K562 (cell line): ENCODE measurements around the gene POU3F1. TPM values are rescaled to one million over a fixed set of nuclear protein-coding genes. Genes with fewer than 3 reads are reported as not detected.

Experiments
- ATAC-seq: fragments of 200-7000 bp; cut with Tn5 transposase; 3 replicates; pipeline ENCODE4 v1.9.1; 2020; ENCODE audit warnings: moderate library complexity
- BruUV-seq: library from RNA; stranded (reverse); fragments of 400-500 nt; replicated peaks from 2 replicates; lab custom pipeline; 2021; lab: Mats Ljungman, UMichigan
- CTCF ChIA-PET: fragments of 300-600 bp; formaldehyde crosslinking; extraction: SDS; loops from one replicate; lab custom pipeline; 2021; ENCODE audit warnings: low intra/inter-chr PET ratio; lab: Yijun Ruan, JAX
- POLR2A ChIA-PET: fragments of 300-600, 350-650 bp; sonication (Branson Sonifier 250); formaldehyde crosslinking; extraction: SDS; loops from one replicate; lab custom pipeline; 2021; ENCODE audit warnings: antibody characterized with exemption, inconsistent platforms; lab: Yijun Ruan, JAX
- DNase-seq, 4 experiments: peaks; one replicate each; pipeline versions ENCODE4 v3.0.0 to v3.0.0-alpha.2; 2011 to 2018; ENCODE audit warnings: low spot score in 3 of 4, mixed read lengths in 3 of 4; ENCODE audit errors: extremely low read depth in 1 of 4
- FAIRE-seq: peaks from 2 replicates; lab custom pipeline; 2011; peaks lifted over from hg19 to GRCh38; lab: Jason Lieb, UNC
- H2AFZ ChIP-seq: 2 replicates; pipeline ENCODE4 v1.6.0; 2011; ENCODE audit warnings: low read depth, low read length, control low read depth, inconsistent platforms
- H3K27ac ChIP-seq: fragments of 200-600 bp; 3 replicates; pipeline ENCODE4 v1.8.0; 2011; ENCODE audit warnings: low read depth, mild to moderate bottlenecking, control low read depth, inconsistent platforms, low read length, moderate library complexity, mixed read lengths; ENCODE audit errors: extremely low read depth
- H3K27me3 ChIP-seq, 2 experiments: fragments of 300-600 bp in 1 of 2; 2 replicates in 1 of 2; 3 replicates in 1 of 2; pipeline versions ENCODE4 v1.6.0 to v1.8.0; 2011; ENCODE audit warnings: inconsistent platforms in 2 of 2, low read length in 2 of 2, mild to moderate bottlenecking in 1 of 2, mixed read lengths in 1 of 2, moderate library complexity in 1 of 2; ENCODE audit not compliant: control insufficient read depth in 2 of 2, insufficient read depth in 2 of 2
- H3K36me3 ChIP-seq: fragments of 300-600 bp; 3 replicates; pipeline ENCODE4 v1.8.0; 2011; ENCODE audit warnings: mild to moderate bottlenecking, low read length, inconsistent platforms; ENCODE audit not compliant: control insufficient read depth, insufficient read depth
- H3K4me1 ChIP-seq, 2 experiments: fragments of 200-600 bp in 1 of 2; replicated peaks in 1 of 2; 2 replicates in 1 of 2; 3 replicates in 1 of 2; pipeline versions ENCODE4 v1.5.1 to v1.8.0; 2011; ENCODE audit warnings: inconsistent platforms in 2 of 2, low read length in 2 of 2, mild to moderate bottlenecking in 1 of 2, mixed read lengths in 1 of 2, moderate library complexity in 1 of 2; ENCODE audit not compliant: control insufficient read depth in 2 of 2, insufficient read depth in 2 of 2
- H3K4me2 ChIP-seq: 2 replicates; pipeline ENCODE4 v1.6.1; 2011; ENCODE audit warnings: low read length, control low read depth, inconsistent platforms, mixed read lengths; ENCODE audit not compliant: insufficient read depth
- H3K4me3 ChIP-seq: fragments of 200-600 bp; sonication (generic), shearing (Covaris generic); 2 replicates; pipeline ENCODE4 v1.5.1; 2016; ENCODE audit warnings: control low read depth, inconsistent platforms
- H3K79me2 ChIP-seq: fragments of 200-600 bp; 3 replicates; pipeline ENCODE4 v1.8.0; 2011; ENCODE audit warnings: low read length, inconsistent platforms; ENCODE audit not compliant: control insufficient read depth, insufficient read depth
- H3K9ac ChIP-seq, 2 experiments: 2 replicates each; pipeline versions ENCODE4 v1.6.0 to v1.6.1; 2011; ENCODE audit warnings: low read depth in 2 of 2, low read length in 2 of 2, control low read depth in 1 of 2, inconsistent platforms in 1 of 2, mild to moderate bottlenecking in 1 of 2, mixed read lengths in 1 of 2; ENCODE audit not compliant: insufficient read depth in 1 of 2
- H3K9me1 ChIP-seq: one replicate; pipeline ENCODE4 v1.6.0; 2011; ENCODE audit warnings: inconsistent platforms, mild to moderate bottlenecking, low read length, moderate library complexity; ENCODE audit not compliant: control insufficient read depth, insufficient read depth
- H3K9me3 ChIP-seq: replicated peaks from 2 replicates; pipeline ENCODE4 v1.5.1; 2011; ENCODE audit warnings: low read depth, low read length, inconsistent platforms; ENCODE audit not compliant: control insufficient read depth, insufficient read depth
- H4K20me1 ChIP-seq: replicated peaks from 2 replicates; pipeline ENCODE4 v1.6.1; 2011; ENCODE audit warnings: low read length, inconsistent platforms, mixed read lengths; ENCODE audit not compliant: control insufficient read depth, insufficient read depth
- ASH1L ChIP-seq: fragments of 450-650 bp; IDR thresholded peaks from 2 replicates; pipeline ENCODE4 v1.6.1; 2018; ENCODE audit warnings: borderline replicate concordance, mild to moderate bottlenecking, low read depth; ENCODE audit not compliant: partially characterized antibody
- CBX5 ChIP-seq: IDR thresholded peaks from 2 replicates; pipeline ENCODE4 v1.6.1; 2014; ENCODE audit warnings: low read depth, borderline replicate concordance
- CC2D1A ChIP-seq: fragments of 450-650 bp; IDR thresholded peaks from 2 replicates; pipeline ENCODE4 v1.6.1; 2017; ENCODE audit warnings: mild to moderate bottlenecking
- CTBP1 ChIP-seq: fragments of 450-650 bp; IDR thresholded peaks from 2 replicates; pipeline ENCODE4 v1.6.1; 2016; ENCODE audit warnings: borderline replicate concordance
- EP300 ChIP-seq: IDR thresholded peaks from 2 replicates; pipeline ENCODE4 v1.6.1; 2012; ENCODE audit warnings: low read length, improper control_type of control experiment
- GTF2E2 ChIP-seq: fragments of 200-800 bp; sonication (Bioruptor generic); IDR thresholded peaks from 2 replicates; pipeline ENCODE4 v1.6.1; 2016; ENCODE audit warnings: missing genetic modification characterization, missing compliant biosample characterization
- HDAC3 ChIP-seq: fragments of 450-650 bp; IDR thresholded peaks from 2 replicates; pipeline ENCODE4 v1.6.1; 2018; ENCODE audit warnings: borderline replicate concordance, mild to moderate bottlenecking, moderate library complexity; ENCODE audit not compliant: partially characterized antibody
- HDAC8 ChIP-seq: fragments of 450-650 bp; IDR thresholded peaks from 2 replicates; pipeline ENCODE4 v1.6.1; 2016; ENCODE audit warnings: mild to moderate bottlenecking, missing genetic modification characterization, moderate library complexity, missing compliant biosample characterization
- MXI1 ChIP-seq: IDR thresholded peaks from 2 replicates; pipeline ENCODE4 v1.6.1; 2011; ENCODE audit warnings: low read depth, mild to moderate bottlenecking, improper control_type of control experiment, low read length
- NUFIP1 ChIP-seq: fragments of 450-650 bp; IDR thresholded peaks from 2 replicates; pipeline ENCODE4 v1.6.1; 2018; ENCODE audit not compliant: partially characterized antibody
- STAG1 ChIP-seq: sonication (generic); formaldehyde crosslinking; IDR thresholded peaks from 2 replicates; pipeline ENCODE4 v1.5.0; 2020; ENCODE audit warnings: missing genetic modification reagents, borderline replicate concordance
- ZC3H11A ChIP-seq: IDR thresholded peaks from 2 replicates; pipeline ENCODE4 v1.6.1; 2012; ENCODE audit warnings: low read depth, low read length, improper control_type of control experiment
- WGBS: fragments of 100-300 bp; shearing (Covaris generic); methylation state at CpG from one replicate; pipeline ENCODE4 v1.1.6; 2016; ENCODE audit warnings: low coverage, mixed read lengths; ENCODE audit not compliant: insufficient coverage; ENCODE audit errors: missing lambda C conversion rate; 5-methylcytosine and 5-hydroxymethylcytosine counted together
- in situ Hi-C: fragments of 300-500 bp; cut with MboI; formaldehyde crosslinking; loops from 4 replicates; pipeline ENCODE4 v1.15.0; 2018; ENCODE audit warnings: inconsistent platforms, mixed read lengths
- intact Hi-C: fragments of 100-400 bp; cut with micrococcal nuclease; formaldehyde crosslinking; loops from 2 replicates; pipeline ENCODE4 v1.14.2; 2022
- polyA plus RNA-seq, 8 experiments: library from polyadenylated mRNA; depleted of rRNA in 4 of 8; stranded (reverse) in 5 of 8; unstranded in 3 of 8; fragments of >200 nt; fragmentation: Nextera tagmentation in 2 of 8; fragmentation: Illumina TruSeq in 1 of 8; extraction: Ambion mirVana in 2 of 8; extraction: Trizol in 1 of 8; gene quantifications; 2 replicates each; pipeline versions ENCODE4 v1.2.1 to v1.2.3, GENCODE V29; 2011 to 2014; ENCODE audit warnings: inconsistent platforms in 1 of 8, missing spikeins in 1 of 8
- total RNA-seq, 7 experiments: library from RNA; depleted of rRNA in 6 of 7; stranded (reverse); fragments of >200 nt in 6 of 7; fragmentation: Illumina TruSeq in 2 of 7; extraction: Trizol in 2 of 7; gene quantifications; 2 replicates each; pipeline versions ENCODE4 v1.2.1 to v1.2.3, GENCODE V29; 2011 to 2021; ENCODE audit warnings: low replicate concordance in 1 of 7
- TF ChIP-seq, protein P1 (sequence below): sonication (generic); formaldehyde crosslinking; IDR thresholded peaks from 2 replicates; pipeline ENCODE4 v1.8.0; 2022; ENCODE audit warnings: mild to moderate bottlenecking, missing genetic modification reagents
- TF ChIP-seq, protein P2 (sequence below): fragments of 250-450 bp; sonication (Bioruptor Pico); IDR thresholded peaks from 2 replicates; pipeline ENCODE4 v1.8.0; 2022; ENCODE audit warnings: moderate library complexity, mild to moderate bottlenecking, inconsistent platforms
- TF ChIP-seq, protein P3 (sequence below): sonication (generic); formaldehyde crosslinking; IDR thresholded peaks from 2 replicates; pipeline ENCODE4 v1.8.1; 2023; ENCODE audit warnings: mild to moderate bottlenecking, missing genetic modification reagents

Gene POU3F1
- total and polyA plus RNA-seq, 9 of the 15 experiments (the other 6 are each of a cell fraction or from before 2014, with no cell fraction given) = 0.09 TPM; not detected in 8

DNA sequence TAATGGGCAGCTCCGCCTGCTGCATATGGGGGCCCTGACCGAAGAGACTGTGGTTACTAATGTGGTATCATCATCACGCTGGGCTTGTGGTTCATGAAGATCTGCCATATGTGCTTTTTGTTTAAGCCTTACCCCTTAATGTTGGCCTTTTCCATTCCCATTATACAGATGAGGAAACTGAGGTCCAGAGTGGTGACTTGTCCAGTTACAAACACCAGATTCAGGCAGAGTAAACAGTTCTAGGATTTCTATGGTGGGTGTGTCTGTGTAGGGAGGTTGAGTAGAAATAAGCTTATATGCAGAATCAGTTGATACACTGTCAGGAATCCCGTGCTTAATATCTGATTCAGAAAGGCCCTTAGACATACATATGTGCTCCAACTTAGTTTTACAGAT lies 33.4 kb downstream of the POU3F1 start (continued):
- TF ChIP-seq HDAC3 = no peak
- TF ChIP-seq, protein P1, sequence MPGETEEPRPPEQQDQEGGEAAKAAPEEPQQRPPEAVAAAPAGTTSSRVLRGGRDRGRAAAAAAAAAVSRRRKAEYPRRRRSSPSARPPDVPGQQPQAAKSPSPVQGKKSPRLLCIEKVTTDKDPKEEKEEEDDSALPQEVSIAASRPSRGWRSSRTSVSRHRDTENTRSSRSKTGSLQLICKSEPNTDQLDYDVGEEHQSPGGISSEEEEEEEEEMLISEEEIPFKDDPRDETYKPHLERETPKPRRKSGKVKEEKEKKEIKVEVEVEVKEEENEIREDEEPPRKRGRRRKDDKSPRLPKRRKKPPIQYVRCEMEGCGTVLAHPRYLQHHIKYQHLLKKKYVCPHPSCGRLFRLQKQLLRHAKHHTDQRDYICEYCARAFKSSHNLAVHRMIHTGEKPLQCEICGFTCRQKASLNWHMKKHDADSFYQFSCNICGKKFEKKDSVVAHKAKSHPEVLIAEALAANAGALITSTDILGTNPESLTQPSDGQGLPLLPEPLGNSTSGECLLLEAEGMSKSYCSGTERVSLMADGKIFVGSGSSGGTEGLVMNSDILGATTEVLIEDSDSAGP (CRISPR knock-in tag) = peak; percentile 67; the same call in 1 of the 2 replicates

DNA sequence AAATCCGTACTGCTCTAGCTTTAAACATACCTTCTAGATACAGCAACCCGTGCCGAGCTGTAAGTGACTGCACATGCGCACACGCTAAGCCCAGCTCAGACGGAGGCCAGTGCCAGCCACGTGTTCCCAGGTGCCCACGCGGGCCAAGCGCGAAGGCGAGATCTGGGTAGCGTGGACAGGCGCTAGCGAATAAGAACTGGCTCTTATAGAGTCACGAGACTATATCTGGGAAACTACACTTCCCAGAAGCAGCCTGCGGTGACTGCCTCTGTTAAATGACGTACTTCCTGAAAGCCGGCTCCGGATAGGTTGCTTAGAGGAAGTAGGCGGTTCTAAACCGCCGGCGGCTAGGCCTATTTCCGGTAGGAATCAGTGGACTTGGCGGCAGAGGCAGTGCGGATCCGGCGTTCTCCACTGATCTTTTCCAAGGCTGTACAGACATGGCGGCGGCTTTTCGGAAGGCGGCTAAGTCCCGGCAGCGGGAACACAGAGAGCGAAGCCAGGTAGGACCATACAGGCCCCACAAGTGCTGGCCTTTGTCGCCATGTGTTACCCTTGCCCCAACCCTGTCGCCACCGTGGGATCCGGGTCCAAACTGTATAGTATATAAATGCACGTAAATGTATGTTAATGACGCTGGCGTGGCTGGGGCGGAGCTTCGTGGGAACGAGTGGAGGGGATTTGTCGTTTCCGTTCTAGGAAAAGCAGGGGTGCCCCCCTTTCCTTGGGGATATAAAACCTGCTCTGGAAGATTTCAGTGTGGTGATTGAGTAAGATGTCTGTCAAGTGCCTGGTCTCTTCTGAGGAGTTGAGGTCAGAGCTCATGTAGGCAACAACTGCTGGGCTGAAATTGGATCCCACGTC lies 34.0 kb downstream of the POU3F1 start, which contains the start of gene UTP11:
UTP11 (plus strand) TSS at position 372 of the 864 bp plus-strand sequence; CDS start at position 441, 69 bp downstream.
- H2AFZ ChIP-seq = peak within 1 kb of the TSS; percentile 93
- TF ChIP-seq ZC3H11A = no peak; the same call in 1 of the 2 replicates
- TF ChIP-seq NUFIP1 = peak; percentile 98
- 0 out of 2 replicates have a peak, but pooled peaks have one; percentile 21 for TF ChIP-seq CC2D1A
- TF ChIP-seq MXI1 = peak; percentile 75
- peak; percentile 98 for TF ChIP-seq HDAC8 (tag)
- TF ChIP-seq, protein P2, sequence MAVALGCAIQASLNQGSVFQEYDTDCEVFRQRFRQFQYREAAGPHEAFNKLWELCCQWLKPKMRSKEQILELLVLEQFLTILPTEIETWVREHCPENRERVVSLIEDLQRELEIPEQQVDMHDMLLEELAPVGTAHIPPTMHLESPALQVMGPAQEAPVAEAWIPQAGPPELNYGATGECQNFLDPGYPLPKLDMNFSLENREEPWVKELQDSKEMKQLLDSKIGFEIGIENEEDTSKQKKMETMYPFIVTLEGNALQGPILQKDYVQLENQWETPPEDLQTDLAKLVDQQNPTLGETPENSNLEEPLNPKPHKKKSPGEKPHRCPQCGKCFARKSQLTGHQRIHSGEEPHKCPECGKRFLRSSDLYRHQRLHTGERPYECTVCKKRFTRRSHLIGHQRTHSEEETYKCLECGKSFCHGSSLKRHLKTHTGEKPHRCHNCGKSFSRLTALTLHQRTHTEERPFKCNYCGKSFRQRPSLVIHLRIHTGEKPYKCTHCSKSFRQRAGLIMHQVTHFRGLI (CRISPR knock-in tag) = peak; percentile 97
- peak; percentile 64 for TF ChIP-seq CTBP1
- TF ChIP-seq ASH1L = peak; percentile 81
- TF ChIP-seq, protein P3, sequence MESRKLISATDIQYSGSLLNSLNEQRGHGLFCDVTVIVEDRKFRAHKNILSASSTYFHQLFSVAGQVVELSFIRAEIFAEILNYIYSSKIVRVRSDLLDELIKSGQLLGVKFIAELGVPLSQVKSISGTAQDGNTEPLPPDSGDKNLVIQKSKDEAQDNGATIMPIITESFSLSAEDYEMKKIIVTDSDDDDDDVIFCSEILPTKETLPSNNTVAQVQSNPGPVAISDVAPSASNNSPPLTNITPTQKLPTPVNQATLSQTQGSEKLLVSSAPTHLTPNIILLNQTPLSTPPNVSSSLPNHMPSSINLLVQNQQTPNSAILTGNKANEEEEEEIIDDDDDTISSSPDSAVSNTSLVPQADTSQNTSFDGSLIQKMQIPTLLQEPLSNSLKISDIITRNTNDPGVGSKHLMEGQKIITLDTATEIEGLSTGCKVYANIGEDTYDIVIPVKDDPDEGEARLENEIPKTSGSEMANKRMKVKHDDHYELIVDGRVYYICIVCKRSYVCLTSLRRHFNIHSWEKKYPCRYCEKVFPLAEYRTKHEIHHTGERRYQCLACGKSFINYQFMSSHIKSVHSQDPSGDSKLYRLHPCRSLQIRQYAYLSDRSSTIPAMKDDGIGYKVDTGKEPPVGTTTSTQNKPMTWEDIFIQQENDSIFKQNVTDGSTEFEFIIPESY (CRISPR knock-in tag) = peak; percentile 91
- no peak; the same call in 1 of the 2 replicates for TF ChIP-seq CBX5
- TF ChIP-seq EP300 = peak; percentile 44; the same call in 1 of the 2 replicates
- peak; percentile 56 for TF ChIP-seq STAG1 (CRISPR knock-in tag)
- peak; percentile 96 for TF ChIP-seq GTF2E2

More for the DNA sequence above, 34.0 kb downstream of the POU3F1 start, which contains the start of gene UTP11:
- ChIA-PET CTCF (no interaction called here), POLR2A (interaction anchor here (0.6 to 6.7 kb wide), 14 partner anchors 9 to 1456 kb away, joined by 3 to 71 read pairs (median 4); no protein-coding TSS in a partner anchor)
- ATAC-seq = peak; percentile 89
- Histone ChIP-seq H4K20me1 (0 out of 2 replicates have a peak, but pooled peaks cover 7% of the 10 kb centered on the region), H3K9me1 (no peaks in the 10 kb centered on the region), H3K36me3 (peaks cover 41% of the 10 kb centered on the region), H3K4me3 (peak within 1 kb of the TSS; percentile 89), H3K9me3 (no peaks in the 10 kb centered on the region), H3K4me2 (peak within 1 kb of the TSS; percentile 99), H3K9ac (peak within 1 kb of the TSS; percentile 96 to 99), H3K4me1 (peaks cover 29 to 61% of the 10 kb centered on the region in 2 experiments), H3K27ac (peak within 1 kb of the TSS; percentile 98), H3K27me3 (no peaks in the 10 kb centered on the region), H3K79me2 (peaks cover 64% of the 10 kb centered on the region)
- no TSS peak for BruUV-seq
- intact Hi-C loops (loop anchor here (1.0 to 5.0 kb wide), 2 partner anchors 8 to 320 kb away; partner anchors contain the start of gene CDCA8), in situ Hi-C loops (no loop called here)
- DNase-seq = peak; percentile 94 to 99 (median 96)
- FAIRE-seq = peak; percentile 98
- 2% methylated on average over 49 of the region's 49 CpGs for WGBS
